K562 (cell line): Measurements from ENCODE around the gene KLHL8. TPM values are rescaled to one million over a fixed set of nuclear protein-coding genes. Genes with fewer than 3 reads are reported as not detected.
A peak's percentile ranks its signal among the peaks of the same experiment; 100 is the strongest.

Source experiments
- ATAC-seq: fragments of 200-7000 bp; cut with Tn5 transposase; 3 replicates; pipeline ENCODE4 v1.9.1; 2020; ENCODE audit warnings: moderate library complexity
- BruUV-seq: library from RNA; stranded (reverse); fragments of 400-500 nt; replicated peaks from 2 replicates; lab custom pipeline; 2021; lab: Mats Ljungman, UMichigan
- CTCF ChIA-PET: fragments of 300-600 bp; formaldehyde crosslinking; extraction: SDS; loops from one replicate; lab custom pipeline; 2021; ENCODE audit warnings: low intra/inter-chr PET ratio; lab: Yijun Ruan, JAX
- POLR2A ChIA-PET: fragments of 300-600, 350-650 bp; sonication (Branson Sonifier 250); formaldehyde crosslinking; extraction: SDS; loops from one replicate; lab custom pipeline; 2021; ENCODE audit warnings: antibody characterized with exemption, inconsistent platforms; lab: Yijun Ruan, JAX
- DNase-seq, 4 experiments: peaks; one replicate each; pipeline versions ENCODE4 v3.0.0 to v3.0.0-alpha.2; 2011 to 2018; ENCODE audit warnings: low spot score in 3 of 4, mixed read lengths in 3 of 4; ENCODE audit errors: extremely low read depth in 1 of 4
- FAIRE-seq: peaks from 2 replicates; lab custom pipeline; 2011; peaks lifted over from hg19 to GRCh38; lab: Jason Lieb, UNC
- H2AFZ ChIP-seq: 2 replicates; pipeline ENCODE4 v1.6.0; 2011; ENCODE audit warnings: low read depth, low read length, control low read depth, inconsistent platforms
- H3K27ac ChIP-seq: fragments of 200-600 bp; 3 replicates; pipeline ENCODE4 v1.8.0; 2011; ENCODE audit warnings: low read depth, mild to moderate bottlenecking, control low read depth, inconsistent platforms, low read length, moderate library complexity, mixed read lengths; ENCODE audit errors: extremely low read depth
- H3K27me3 ChIP-seq, 2 experiments: fragments of 300-600 bp in 1 of 2; 2 replicates in 1 of 2; 3 replicates in 1 of 2; pipeline versions ENCODE4 v1.6.0 to v1.8.0; 2011; ENCODE audit warnings: inconsistent platforms in 2 of 2, low read length in 2 of 2, mild to moderate bottlenecking in 1 of 2, mixed read lengths in 1 of 2, moderate library complexity in 1 of 2; ENCODE audit not compliant: control insufficient read depth in 2 of 2, insufficient read depth in 2 of 2
- H3K36me3 ChIP-seq: fragments of 300-600 bp; 3 replicates; pipeline ENCODE4 v1.8.0; 2011; ENCODE audit warnings: mild to moderate bottlenecking, low read length, inconsistent platforms; ENCODE audit not compliant: control insufficient read depth, insufficient read depth
- H3K4me1 ChIP-seq, 2 experiments: fragments of 200-600 bp in 1 of 2; replicated peaks in 1 of 2; 2 replicates in 1 of 2; 3 replicates in 1 of 2; pipeline versions ENCODE4 v1.5.1 to v1.8.0; 2011; ENCODE audit warnings: inconsistent platforms in 2 of 2, low read length in 2 of 2, mild to moderate bottlenecking in 1 of 2, mixed read lengths in 1 of 2, moderate library complexity in 1 of 2; ENCODE audit not compliant: control insufficient read depth in 2 of 2, insufficient read depth in 2 of 2
- H3K4me2 ChIP-seq: 2 replicates; pipeline ENCODE4 v1.6.1; 2011; ENCODE audit warnings: low read length, control low read depth, inconsistent platforms, mixed read lengths; ENCODE audit not compliant: insufficient read depth
- H3K4me3 ChIP-seq: fragments of 200-600 bp; sonication (generic), shearing (Covaris generic); 2 replicates; pipeline ENCODE4 v1.5.1; 2016; ENCODE audit warnings: control low read depth, inconsistent platforms
- H3K79me2 ChIP-seq: fragments of 200-600 bp; 3 replicates; pipeline ENCODE4 v1.8.0; 2011; ENCODE audit warnings: low read length, inconsistent platforms; ENCODE audit not compliant: control insufficient read depth, insufficient read depth
- H3K9ac ChIP-seq, 2 experiments: 2 replicates each; pipeline versions ENCODE4 v1.6.0 to v1.6.1; 2011; ENCODE audit warnings: low read depth in 2 of 2, low read length in 2 of 2, control low read depth in 1 of 2, inconsistent platforms in 1 of 2, mild to moderate bottlenecking in 1 of 2, mixed read lengths in 1 of 2; ENCODE audit not compliant: insufficient read depth in 1 of 2
- H3K9me1 ChIP-seq: one replicate; pipeline ENCODE4 v1.6.0; 2011; ENCODE audit warnings: inconsistent platforms, mild to moderate bottlenecking, low read length, moderate library complexity; ENCODE audit not compliant: control insufficient read depth, insufficient read depth
- H3K9me3 ChIP-seq: replicated peaks from 2 replicates; pipeline ENCODE4 v1.5.1; 2011; ENCODE audit warnings: low read depth, low read length, inconsistent platforms; ENCODE audit not compliant: control insufficient read depth, insufficient read depth
- H4K20me1 ChIP-seq: replicated peaks from 2 replicates; pipeline ENCODE4 v1.6.1; 2011; ENCODE audit warnings: low read length, inconsistent platforms, mixed read lengths; ENCODE audit not compliant: control insufficient read depth, insufficient read depth
- CTCF ChIP-seq, 3 experiments: IDR thresholded peaks in 2 of 3; conservative IDR thresholded peaks in 1 of 3; 2 replicates each; pipeline ENCODE4 v1.5.1; 2011 to 2012; ENCODE audit warnings: low read length in 3 of 3, mild to moderate bottlenecking in 3 of 3, control low read depth in 2 of 3, improper control_type of control experiment in 1 of 3, inconsistent platforms in 1 of 3, low read depth in 1 of 3, mixed read lengths in 1 of 3, moderate library complexity in 1 of 3; ENCODE audit not compliant: insufficient read depth in 2 of 3
- JUND ChIP-seq, 2 experiments: IDR thresholded peaks; 2 replicates in 1 of 2; 3 replicates in 1 of 2; pipeline ENCODE4 v1.6.1; 2011; ENCODE audit warnings: borderline replicate concordance in 2 of 2, low read depth in 2 of 2, low read length in 2 of 2, improper control_type of control experiment in 1 of 2, missing biosample characterization in 1 of 2, missing genetic modification characterization in 1 of 2, missing genetic modification reagents in 1 of 2
- POLR2H ChIP-seq: IDR thresholded peaks from 2 replicates; pipeline ENCODE4 v1.6.1; 2016; ENCODE audit warnings: missing genetic modification characterization, low read depth, mild to moderate bottlenecking, control low read depth, missing compliant biosample characterization, moderate library complexity
- REST ChIP-seq, 2 experiments: fragments of 450-650 bp; formaldehyde crosslinking in 1 of 2; IDR thresholded peaks; 2 replicates each; pipeline versions ENCODE4 v1.4.0 to v1.6.1; 2014 to 2020; ENCODE audit warnings: mild to moderate bottlenecking in 2 of 2, borderline replicate concordance in 1 of 2, low read depth in 1 of 2
- TEAD2 ChIP-seq: fragments of 450-650 bp; IDR thresholded peaks from 2 replicates; pipeline ENCODE4 v1.6.1; 2016; ENCODE audit warnings: missing genetic modification characterization, control low read depth, missing compliant biosample characterization
- ZNF436 ChIP-seq: fragments of 250-450, 450-650 bp; sonication (Bioruptor Pico); formaldehyde crosslinking; IDR thresholded peaks from 2 replicates; pipeline ENCODE4 v1.7.0; 2020; ENCODE audit warnings: mild to moderate bottlenecking
- WGBS: fragments of 100-300 bp; shearing (Covaris generic); methylation state at CpG from one replicate; pipeline ENCODE4 v1.1.6; 2016; ENCODE audit warnings: low coverage, mixed read lengths; ENCODE audit not compliant: insufficient coverage; ENCODE audit errors: missing lambda C conversion rate; 5-methylcytosine and 5-hydroxymethylcytosine counted together
- in situ Hi-C: fragments of 300-500 bp; cut with MboI; formaldehyde crosslinking; loops from 4 replicates; pipeline ENCODE4 v1.15.0; 2018; ENCODE audit warnings: inconsistent platforms, mixed read lengths
- intact Hi-C: fragments of 100-400 bp; cut with micrococcal nuclease; formaldehyde crosslinking; loops from 2 replicates; pipeline ENCODE4 v1.14.2; 2022
- polyA plus RNA-seq, 8 experiments: library from polyadenylated mRNA; depleted of rRNA in 4 of 8; stranded (reverse) in 5 of 8; unstranded in 3 of 8; fragments of >200 nt; fragmentation: Nextera tagmentation in 2 of 8; fragmentation: Illumina TruSeq in 1 of 8; extraction: Ambion mirVana in 2 of 8; extraction: Trizol in 1 of 8; gene quantifications; 2 replicates each; pipeline versions ENCODE4 v1.2.1 to v1.2.3, GENCODE V29; 2011 to 2014; ENCODE audit warnings: inconsistent platforms in 1 of 8, missing spikeins in 1 of 8
- total RNA-seq, 7 experiments: library from RNA; depleted of rRNA in 6 of 7; stranded (reverse); fragments of >200 nt in 6 of 7; fragmentation: Illumina TruSeq in 2 of 7; extraction: Trizol in 2 of 7; gene quantifications; 2 replicates each; pipeline versions ENCODE4 v1.2.1 to v1.2.3, GENCODE V29; 2011 to 2021; ENCODE audit warnings: low replicate concordance in 1 of 7

The KLHL8 gene
- total and polyA plus RNA-seq, 9 of the 15 experiments (the other 6 are each of a cell fraction or from before 2014, with no cell fraction given): 8.7 to 25.3 (median 15.7) TPM

GRCh38 chr4:87150498-87151261, 69.7 kb downstream of the KLHL8 start:
- Histone ChIP-seq H3K9me3 (no peaks in the 10 kb centered on the region), H3K27me3 (no peaks in the 10 kb centered on the region), H3K4me2 (no peak overlapping the region), H2AFZ (no peak overlapping the region), H3K9me1 (no peaks in the 10 kb centered on the region), H4K20me1 (no peaks in the 10 kb centered on the region), H3K79me2 (no peaks in the 10 kb centered on the region), H3K4me3 (no peak overlapping the region), H3K9ac (no peak overlapping the region), H3K4me1 (no peaks in the 10 kb centered on the region), H3K27ac (no peak overlapping the region), H3K36me3 (no peaks in the 10 kb centered on the region)
- WGBS: 31% methylated on average over 2 of the region's 2 CpGs
- FAIRE-seq (peak; percentile 92), DNase-seq (peak; percentile 51 to 79 (median 54)), ATAC-seq (peak; percentile 89)
- in situ Hi-C loops (loop anchor here (5.0 kb wide), 1 partner anchor 82 kb away; no protein-coding TSS in a partner anchor), intact Hi-C loops (loop anchor here (1.0 kb wide), 3 partner anchors 85 to 315 kb away; no protein-coding TSS in a partner anchor)
- no TSS peak for BruUV-seq
- POLR2A ChIA-PET: interaction anchor here (0.7 to 1.6 kb wide), 3 partner anchors 14 to 31 kb away, joined by 3 to 4 read pairs (median 3); no protein-coding TSS in a partner anchor
- CTCF ChIA-PET: interaction anchor here (0.9 to 2.3 kb wide), 6 partner anchors 85 to 315 kb away, joined by 3 to 23 read pairs (median 4); no protein-coding TSS in a partner anchor
- TF ChIP-seq CTCF (IDR thresholded peaks at IDR 0.05 in 2 of 3, conservative IDR thresholded peaks at IDR 0.05 in 1 of 3; ENCODE audit: insufficient read depth in 2 of 3, low read depth in 1 of 3, low read length in 3 of 3) (peak; percentile 72 to 93 (median 85)), REST (IDR thresholded peaks at IDR 0.05; ENCODE audit: borderline replicate concordance) (peak; percentile 84; the same call in 1 of the 2 replicates), REST (CRISPR knock-in tag; IDR thresholded peaks at IDR 0.05; ENCODE audit: low read depth) (no peak), JUND (IDR thresholded peaks at IDR 0.05; ENCODE audit: borderline replicate concordance, low read depth, low read length) (no peak), JUND (tag; IDR thresholded peaks at IDR 0.05; ENCODE audit: borderline replicate concordance, low read depth, low read length) (no peak), ZNF436 (CRISPR knock-in tag) (no peak), TEAD2 (no peak), POLR2H (tag) (0 out of 2 replicates have a peak, but pooled peaks have one; percentile 37)
